B cell (primary cell): ENCODE measurements around the gene CNTNAP4.

ENCODE experiments used
- EZH2 ChIP-seq: IDR thresholded peaks from 2 replicates; pipeline ENCODE4 v1.6.1; 2012; ENCODE audit warnings: borderline replicate concordance, low read depth, mild to moderate bottlenecking, moderate library complexity, low read length; ENCODE audit not compliant: insufficient read depth, poor library complexity, severe bottlenecking
- TF ChIP-seq, protein P1 (sequence below): fragments of 200-600 bp; IDR thresholded peaks from one replicate; pipeline ENCODE4 v1.8.0; 2022; ENCODE audit warnings: antibody characterized with exemption, mild to moderate bottlenecking

DNA sequence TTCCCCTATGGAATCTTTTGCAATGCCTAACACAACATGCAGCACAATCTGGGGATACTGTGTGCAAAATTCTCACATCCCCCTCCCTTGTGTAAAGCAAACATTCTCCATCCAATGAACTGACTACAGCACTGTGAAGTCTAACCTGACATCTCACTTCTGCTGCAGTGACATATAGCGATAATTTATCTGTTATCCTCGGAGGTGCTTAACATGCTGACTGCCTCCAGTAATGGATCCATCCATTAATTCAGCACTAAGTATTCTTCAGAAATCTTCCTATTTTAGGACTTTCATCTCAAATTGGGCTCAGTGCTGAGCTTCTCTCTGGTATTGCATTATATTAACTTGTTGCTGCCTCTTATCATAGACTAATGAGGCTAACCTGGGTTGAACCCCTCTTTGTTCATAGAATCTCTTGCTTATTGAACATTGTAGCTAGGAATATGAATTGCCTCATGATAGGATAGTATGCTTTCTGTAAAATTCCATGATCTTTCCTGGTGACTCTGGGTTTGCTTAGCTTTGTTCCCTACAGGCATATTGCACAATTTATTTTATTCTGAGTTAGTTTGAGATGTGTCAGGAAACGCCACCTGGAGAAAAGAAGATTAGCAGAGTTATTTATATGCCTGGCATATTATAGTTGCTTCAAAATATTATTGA is 187.9 kb downstream of the CNTNAP4 start:
- TF ChIP-seq, protein P1, sequence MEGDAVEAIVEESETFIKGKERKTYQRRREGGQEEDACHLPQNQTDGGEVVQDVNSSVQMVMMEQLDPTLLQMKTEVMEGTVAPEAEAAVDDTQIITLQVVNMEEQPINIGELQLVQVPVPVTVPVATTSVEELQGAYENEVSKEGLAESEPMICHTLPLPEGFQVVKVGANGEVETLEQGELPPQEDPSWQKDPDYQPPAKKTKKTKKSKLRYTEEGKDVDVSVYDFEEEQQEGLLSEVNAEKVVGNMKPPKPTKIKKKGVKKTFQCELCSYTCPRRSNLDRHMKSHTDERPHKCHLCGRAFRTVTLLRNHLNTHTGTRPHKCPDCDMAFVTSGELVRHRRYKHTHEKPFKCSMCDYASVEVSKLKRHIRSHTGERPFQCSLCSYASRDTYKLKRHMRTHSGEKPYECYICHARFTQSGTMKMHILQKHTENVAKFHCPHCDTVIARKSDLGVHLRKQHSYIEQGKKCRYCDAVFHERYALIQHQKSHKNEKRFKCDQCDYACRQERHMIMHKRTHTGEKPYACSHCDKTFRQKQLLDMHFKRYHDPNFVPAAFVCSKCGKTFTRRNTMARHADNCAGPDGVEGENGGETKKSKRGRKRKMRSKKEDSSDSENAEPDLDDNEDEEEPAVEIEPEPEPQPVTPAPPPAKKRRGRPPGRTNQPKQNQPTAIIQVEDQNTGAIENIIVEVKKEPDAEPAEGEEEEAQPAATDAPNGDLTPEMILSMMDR = no peak
- no peak for TF ChIP-seq EZH2
